Right lung (tissue), 5 donors: ENCODE results near the gene PANK2. TPM values are rescaled to one million over a fixed set of nuclear protein-coding genes. Genes with fewer than 3 reads are reported as not detected.
"Not testable (repeated sequence)": the region's sequence is repeated elsewhere in the genome, so short reads cannot be mapped to it uniquely, and the experiment has no call there.

Experiments
- DNase-seq, 2 donors: peaks; one replicate each; pipeline ENCODE4 v3.0.0-alpha.2; 2013
- polyA plus RNA-seq, 5 donors: library from polyadenylated mRNA; unstranded; fragments of 120-200 nt; gene quantifications; one replicate each; pipeline versions ENCODE4 v1.2.1 to v1.2.3, GENCODE V29; 2013; ENCODE audit warnings: inconsistent platforms in 1 of 5, low replicate concordance in 1 of 5; ENCODE audit not compliant: insufficient read length in 5 of 5, insufficient read depth in 1 of 5

The PANK2 gene
- polyA plus RNA-seq, 5 donors: 32.8 to 38.6 (median 37.0) TPM

DNA sequence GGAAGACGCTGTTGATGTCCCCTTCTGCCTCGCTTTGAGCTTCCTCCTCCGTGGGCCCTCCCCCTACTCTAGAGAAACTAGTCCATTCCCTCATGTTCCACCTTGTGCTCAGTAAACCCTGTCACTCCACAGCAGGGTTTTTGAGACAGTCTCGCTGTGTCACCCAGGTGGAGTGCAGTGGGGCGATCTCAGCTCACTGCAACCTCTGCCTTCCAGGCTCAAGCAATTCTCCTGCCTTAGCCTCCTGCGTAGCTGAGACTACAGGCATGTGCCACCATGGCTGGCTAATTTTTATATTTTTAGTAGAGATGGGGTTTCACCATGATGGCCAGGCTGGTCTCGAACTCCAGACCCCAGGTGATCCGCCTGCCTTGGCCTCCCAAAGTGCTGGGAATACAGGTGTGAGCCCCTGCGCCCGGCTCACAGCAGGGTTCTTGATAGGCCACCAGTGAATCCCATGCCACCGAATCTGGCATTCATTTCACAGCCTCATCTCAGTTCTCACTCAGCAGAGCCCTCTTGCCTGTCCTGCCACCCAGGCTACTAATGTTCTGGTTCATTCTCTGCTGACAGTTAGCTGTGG lies 36.0 kb downstream of the PANK2 start:
- DNase-seq: no peak

DNA sequence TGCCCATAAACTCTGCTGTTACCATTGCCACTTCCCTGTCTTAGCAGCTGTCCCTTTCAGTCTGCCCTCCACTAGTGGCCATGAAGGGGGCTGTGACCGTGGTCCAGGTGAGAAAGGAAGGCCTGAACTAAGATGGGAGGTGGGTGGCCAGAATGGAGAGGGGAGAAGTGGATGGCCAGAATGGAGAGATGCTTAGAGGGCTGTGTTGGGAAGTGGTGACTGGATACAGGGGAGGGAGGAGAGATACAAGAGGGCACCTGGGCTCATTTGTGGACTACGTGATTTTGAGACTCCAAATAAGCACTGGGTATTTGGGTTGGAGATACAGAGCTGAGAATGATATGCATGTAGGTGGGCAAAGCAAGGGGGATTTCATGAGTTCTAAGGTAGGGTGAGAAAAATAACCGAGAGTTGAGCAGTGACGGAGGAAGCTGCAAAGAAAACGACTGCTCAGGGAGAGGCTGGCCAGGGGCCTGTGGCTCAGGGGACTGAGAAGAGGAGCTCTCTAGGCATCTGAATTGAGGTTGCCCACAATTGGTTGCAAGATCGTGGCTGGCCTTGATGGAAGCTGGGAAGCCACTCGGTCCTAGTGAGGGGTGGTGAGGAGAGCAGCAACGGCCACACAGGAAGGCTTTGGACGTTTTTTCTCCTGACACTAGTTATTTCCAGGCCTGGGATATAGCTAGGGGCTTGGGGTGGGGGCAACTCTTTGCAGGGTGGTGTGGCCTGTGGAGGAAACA lies 36.9 kb downstream of the PANK2 start:
- DNase-seq: no peak

DNA sequence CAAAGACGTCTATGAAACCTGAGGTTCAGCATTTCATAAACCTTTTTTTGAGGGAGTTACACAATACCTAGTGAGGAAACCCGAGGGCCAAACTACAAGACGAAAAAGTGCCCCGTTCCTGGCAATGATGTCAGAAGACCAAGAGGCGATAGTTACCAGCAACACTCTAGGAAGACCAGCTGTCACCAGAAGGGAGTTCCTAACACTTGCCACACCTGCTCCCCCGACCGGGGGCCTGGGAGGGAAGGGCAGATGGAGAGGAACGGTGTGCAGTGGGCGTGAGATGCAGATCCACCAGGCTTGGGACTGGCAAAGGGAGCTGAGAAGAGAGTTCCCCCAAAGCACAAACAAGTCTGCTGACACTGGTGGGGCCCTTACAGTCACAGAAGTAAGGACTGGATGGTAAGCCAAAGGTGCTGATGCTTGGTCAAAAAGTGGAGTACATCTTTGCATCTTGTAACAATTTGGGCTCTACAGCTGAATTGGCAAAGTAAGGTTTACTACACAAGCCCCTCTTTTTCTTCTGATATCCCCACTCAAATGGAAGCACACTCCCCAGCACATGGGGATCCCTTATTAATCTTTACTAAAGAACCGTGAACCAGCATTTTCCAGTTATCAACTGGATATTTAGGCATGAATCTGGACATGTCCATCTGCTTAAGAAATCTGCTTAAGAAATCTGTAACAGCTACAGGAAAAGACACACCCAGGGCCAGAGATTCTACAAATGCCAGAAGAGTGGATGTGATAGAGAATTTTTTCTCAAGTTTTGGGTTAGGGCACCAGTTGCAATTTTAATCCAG lies 38.5 kb downstream of the PANK2 start:
- no peak for DNase-seq

DNA sequence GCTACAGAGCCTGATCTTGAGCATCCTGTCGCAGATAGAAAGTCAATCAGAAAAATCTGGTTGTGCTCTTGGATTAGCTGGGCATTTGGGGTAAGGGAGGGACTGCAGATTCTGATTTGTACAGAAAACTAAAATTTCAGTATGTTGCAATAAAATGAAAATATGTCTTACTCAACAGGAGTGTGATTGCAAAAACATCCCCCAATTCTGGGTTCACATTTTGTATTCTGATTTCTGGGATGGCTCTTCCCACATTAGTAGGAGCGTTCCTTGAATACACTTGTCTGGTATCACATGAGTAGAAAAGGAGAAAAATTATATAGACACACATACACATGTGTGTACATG lies 40.5 kb downstream of the PANK2 start:
- DNase-seq: no peak

DNA sequence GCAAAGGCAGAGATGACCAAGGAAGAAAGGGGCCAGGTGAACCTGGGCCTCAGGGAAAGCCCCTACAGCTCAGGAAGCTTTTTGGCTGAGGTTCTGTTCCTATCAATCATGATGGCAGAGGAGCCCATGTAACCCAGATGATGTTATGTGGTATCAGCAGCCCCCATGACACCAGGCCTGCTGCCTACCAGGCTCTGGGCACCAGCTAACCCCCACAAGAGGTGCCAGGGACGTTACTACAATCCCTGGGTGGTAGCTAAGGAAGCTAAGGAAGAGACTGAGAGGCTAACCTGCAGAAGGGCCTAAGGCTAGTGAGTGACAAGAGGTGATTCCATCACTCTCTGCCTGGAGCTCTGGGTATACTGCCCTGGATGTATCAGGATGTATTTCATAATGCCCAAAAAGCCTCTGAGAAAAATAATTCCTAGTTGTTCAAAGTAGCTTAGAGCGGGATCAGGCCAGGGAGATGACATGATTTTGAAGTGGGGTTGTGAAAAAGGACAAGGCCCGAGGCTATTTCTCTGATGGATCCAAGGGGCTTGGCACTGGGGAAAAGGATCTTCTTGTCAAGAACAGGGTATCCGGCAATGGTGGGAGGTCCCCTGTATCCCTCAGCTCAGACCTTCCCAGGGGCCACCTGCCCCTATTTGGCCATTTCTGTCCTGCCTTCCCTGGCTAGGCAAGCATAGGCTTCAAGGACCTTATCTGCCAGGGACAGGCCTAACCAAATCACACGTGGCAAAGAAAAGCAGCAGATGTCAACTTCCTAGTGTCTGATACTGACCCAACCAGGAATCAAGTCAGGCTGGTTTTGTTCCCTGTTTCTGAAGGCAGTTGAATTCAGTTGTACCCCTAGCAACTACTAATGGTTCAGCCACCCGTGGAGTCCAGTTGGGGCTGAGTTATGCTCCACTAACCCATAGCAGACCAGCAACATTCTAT lies 41.3 kb downstream of the PANK2 start:
- no peak for DNase-seq

DNA sequence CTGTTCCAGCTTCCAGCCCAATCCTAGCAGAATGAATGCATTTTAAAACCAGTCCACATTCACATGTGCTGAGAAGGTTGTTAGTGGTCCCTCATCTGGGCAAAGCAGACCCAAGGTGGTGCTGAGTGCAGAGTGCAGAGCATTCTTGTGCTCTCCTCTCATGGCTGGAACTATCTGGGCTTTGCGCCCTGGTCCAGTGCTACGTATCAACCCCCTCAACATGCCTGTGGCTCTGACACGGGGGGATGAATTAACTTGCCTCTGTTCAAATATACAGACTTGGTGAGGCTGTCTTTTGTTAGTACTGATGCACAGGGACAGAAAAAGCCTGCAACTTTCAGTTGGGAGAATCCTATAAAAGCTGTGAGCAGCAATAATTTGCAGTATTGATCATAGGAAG lies 42.5 kb downstream of the PANK2 start:
- DNase-seq: no peak

DNA sequence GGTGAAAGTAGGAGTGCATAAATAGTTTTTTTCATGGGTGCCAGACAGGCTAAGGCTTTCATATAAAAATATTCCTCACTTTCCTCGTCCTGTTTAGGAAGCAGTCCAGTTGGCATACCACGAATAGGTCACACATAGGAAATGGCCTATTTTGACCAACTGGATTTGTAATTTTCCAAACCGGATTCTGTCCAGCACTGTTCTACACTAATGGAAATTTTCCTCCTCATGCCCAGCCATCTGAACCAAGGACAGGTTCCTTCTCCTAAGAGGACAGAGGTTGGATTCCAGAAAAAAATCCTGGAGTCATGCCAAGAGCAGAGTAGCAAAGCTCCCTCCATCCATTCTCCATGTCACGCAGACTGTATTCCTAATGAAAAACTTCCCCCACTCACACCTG lies 43.1 kb downstream of the PANK2 start:
- no peak for DNase-seq

DNA sequence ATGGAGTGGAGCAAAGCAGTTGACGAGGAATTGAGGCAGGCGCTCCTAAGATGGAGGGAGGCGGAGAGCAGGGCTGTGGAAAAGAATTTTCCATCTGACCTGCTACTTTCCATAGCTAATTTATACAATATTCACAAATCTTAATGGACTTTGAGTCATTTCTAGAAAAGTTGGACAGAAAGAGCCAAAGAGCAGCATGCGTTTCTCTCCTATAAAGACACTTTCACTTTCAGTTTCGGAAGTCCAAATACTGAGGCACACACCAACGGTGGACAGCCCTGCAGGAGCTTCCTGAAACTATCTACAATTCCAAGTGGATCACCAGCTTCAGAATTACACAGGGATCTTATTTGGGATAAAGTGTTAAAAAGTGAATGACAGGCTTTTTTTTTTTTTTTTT lies 43.5 kb downstream of the PANK2 start:
- no peak for DNase-seq

DNA sequence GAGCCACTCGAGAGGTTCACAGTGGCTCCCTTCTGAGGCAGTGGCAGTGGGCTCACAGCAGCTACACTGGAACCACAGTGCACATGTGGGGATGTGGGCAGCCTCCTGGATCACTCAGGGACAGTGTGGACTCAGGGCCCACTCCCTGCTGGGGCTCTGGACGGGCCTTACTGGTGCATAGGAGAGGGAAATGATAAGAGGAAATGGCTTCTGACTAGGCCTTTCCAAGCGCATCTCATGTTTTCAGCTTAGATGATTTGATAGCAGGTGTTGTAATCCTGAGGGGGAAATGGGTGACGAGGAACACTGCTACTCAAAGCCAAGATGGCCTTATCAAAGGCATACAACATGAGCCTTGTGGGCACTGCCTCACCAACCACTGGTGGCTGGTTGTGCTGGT lies 44.0 kb downstream of the PANK2 start:
- no peak for DNase-seq

DNA sequence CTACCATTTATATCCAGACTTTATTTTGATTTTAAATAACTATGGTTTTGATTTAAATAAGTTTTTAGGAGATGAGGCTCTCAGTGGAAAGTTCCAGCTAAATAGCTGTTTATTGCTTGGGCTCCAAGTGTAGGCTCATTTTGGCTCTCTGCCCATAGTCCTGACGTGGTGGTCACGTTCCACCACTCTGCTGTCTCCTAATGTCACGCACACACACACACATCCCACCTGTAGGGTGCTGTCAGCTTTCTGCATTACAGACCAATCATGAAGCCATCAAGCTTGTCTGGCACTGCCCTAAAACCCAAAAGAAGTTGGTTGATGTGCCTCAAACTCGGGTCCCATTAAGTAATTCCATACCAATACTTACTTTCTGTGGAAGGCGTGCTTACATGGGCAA lies 45.4 kb downstream of the PANK2 start:
- DNase-seq: no peak

DNA sequence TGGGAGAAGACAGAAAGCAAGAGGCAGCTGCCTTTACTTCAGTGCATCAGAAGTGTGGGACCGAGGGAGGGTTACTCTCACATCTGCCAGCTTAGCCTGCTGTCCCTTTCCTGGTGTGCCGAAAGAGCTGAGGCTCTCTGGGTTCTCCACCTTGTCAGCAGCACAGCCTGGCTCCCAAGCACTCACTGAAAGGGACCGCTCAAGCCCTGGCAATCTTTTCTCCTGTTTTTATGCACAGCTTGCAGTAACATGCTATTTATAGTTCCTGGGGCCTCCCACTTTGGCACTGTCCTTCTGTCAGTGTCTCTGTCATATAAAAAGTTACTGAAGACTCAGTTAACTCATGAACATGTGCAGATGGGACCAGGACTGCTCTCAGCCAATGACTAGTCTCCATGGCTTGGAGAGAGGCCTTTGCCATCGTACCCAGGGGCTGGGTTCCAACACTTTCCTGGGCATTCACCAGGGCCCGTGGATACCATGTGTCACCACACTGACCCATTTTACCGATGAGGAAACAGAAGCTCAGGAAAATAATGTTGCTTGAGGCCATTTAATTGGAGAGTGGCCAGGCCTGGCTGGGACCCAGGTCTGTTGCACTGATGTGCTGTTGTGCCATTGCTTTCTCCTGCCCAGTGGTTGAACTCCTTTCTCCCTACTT lies 46.2 kb downstream of the PANK2 start:
- peak; percentile 50 to 61 for DNase-seq

DNA sequence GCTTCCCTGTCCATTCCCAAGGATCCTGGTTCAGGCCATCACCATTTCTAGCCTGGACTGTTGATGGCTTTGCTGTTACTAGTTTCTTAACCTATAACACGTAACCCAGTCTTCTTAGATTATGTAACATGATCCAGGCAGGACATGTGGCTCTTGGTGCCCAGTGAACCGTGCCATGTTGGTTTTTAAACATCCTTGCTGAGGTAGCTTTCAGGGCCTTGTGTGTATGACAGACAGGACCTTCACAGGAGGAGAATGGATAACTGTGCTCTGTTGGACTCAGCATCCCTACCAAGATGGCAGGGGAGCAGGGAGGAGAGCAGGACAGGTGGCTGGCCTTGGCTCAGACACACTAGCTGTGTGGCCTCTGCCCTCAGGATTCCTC lies 46.8 kb downstream of the PANK2 start:
- no peak for DNase-seq

DNA sequence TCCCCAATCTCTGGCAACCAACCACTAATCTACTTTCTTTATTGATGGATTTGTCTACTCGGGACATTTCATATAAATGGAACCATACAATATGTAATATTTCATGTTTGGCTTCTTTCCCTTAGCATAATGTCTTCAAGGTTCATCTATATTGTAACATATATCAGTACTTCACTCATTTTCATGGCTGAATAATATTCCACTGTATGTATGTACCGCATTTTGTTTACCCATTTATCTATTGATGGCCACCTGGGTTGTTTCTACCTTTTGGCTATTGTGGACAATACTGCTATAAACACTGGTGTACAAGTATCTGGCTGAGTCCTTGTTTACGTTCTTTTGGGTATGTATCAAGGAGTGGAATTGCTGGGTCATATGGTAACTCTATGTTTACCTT lies 48.4 kb downstream of the PANK2 start:
- no peak for DNase-seq

DNA sequence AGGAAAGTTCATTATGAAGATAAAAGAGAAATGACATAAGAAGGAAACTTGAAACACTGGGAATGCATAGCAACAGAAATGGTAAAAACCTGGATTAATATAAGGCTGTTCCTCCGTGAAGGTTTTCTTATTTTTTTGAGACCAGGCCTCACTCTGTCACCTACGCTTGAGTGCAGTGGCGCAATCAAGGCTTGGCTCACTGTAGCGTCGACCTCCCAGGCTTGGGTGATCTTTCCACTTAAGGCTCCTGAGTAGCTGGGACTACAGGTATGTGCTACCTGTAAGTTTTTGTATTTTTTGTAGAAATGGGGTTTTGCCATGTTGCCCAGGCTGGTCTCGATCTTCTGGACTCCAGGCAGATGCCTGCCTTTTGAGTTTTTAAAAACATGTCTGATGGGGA lies 51.7 kb downstream of the PANK2 start:
- no peak for DNase-seq

DNA sequence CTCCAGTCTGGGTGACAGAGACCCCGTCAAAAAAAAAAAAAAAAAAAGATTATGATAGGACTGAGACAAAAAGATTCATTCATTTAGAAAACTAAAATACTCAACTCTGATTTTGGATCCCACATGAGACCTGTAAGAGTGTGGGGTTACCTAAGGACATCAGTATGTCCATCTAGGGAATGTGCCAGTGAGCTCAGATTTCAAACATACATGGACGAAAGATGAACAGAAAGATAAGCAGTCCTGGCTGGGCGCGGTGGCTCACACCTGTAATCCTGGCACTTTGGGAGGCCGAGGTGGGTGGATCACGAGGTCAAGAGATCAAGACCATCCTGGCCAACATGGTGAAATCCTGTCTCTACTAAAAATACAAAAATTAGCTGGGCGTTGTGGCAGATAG lies 57.5 kb downstream of the PANK2 start:
- DNase-seq: not testable (repeated sequence)

DNA sequence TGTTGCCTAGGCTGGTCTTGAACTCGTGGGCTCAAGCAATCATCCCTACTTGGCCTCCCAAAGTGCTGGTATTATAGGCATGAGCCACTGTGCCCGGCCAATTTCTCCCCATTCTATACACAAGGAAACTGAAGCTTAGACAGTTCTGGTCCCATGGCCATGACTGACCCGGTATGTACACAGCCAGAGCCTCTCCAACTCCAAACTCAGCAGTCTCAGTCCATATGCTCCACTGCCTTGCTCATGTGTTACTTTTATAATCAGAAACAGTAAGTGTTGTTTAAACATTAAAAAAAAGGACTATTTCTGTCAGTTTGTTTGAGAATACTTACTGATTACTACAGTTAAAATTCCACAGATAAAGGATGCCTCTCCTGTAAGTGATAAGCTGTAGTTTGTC lies 75.5 kb downstream of the PANK2 start:
- DNase-seq: no peak

DNA sequence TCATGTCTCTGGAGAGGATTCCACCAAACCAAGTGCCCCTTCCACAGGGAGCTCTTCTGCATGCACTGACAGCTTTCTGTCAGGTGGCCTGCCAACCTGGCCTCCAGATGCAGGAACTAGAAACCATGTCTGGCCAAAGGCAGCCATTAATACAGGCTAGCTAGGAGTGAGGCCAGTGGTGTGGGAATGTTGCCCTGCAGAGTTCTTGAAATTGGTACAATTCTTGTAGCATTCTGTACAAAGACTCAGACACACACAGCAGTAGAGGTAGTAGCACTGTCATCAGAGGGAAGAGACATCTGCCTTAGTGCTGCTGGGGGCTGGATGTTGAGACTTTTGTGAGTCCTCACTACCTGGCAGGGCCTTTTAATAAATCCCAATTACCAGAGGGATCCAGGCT lies 77.4 kb downstream of the PANK2 start:
- no peak for DNase-seq

DNA sequence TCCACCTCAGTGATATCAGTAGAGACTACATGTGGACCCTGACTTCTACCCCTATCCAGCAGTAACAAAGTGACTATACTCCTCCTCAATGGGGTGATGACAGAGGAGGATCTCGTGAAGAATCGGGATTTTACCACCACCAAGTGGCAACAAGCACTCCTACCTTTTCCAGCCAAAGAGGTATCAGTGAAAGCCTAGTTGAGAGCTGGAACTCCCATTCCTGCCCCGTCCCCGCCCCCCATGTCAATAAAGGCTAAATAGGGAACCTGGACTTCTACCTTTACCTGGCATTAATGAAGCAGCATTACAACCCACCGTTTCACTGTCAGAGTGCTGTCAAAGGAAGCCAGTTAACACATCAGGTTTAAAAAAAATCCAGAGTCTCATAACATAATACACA lies 80.8 kb downstream of the PANK2 start:
- no peak for DNase-seq

DNA sequence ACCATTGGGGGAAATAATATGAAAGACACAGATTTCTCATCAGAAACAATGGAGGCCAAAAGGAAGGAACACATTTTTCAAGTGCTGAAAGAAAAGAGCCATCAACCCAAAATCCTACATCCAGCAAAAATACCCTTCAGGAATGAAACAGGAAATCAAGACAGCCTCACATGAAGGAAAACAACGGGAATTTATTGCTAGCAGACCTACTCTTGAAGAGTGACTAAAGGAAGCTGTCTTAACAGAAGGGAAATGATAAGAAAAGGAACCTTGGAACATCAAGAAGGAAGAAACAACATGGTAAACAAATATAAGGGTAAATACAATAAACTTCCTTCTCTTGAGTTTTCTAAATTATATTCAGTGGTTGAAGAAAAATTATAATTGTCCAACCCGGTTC lies 82.0 kb downstream of the PANK2 start:
- DNase-seq: no peak

DNA sequence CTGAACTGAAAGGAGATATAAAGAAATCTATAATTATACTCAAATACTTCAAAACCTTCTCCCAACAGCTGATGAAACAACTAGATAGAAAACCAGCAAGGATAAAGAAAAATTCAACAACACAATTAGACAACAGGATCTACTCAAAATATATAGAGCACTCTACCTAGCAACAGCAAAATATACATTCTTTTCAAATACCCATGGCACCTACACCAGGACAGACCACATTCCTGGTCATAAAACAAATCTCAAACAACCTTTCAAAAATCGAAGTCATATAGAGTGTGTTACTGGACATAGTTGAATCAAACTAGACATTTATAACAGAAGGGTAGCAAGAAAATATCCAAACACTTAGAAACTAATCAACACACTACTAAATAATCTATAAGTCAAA lies 83.0 kb downstream of the PANK2 start:
- no peak for DNase-seq

DNA sequence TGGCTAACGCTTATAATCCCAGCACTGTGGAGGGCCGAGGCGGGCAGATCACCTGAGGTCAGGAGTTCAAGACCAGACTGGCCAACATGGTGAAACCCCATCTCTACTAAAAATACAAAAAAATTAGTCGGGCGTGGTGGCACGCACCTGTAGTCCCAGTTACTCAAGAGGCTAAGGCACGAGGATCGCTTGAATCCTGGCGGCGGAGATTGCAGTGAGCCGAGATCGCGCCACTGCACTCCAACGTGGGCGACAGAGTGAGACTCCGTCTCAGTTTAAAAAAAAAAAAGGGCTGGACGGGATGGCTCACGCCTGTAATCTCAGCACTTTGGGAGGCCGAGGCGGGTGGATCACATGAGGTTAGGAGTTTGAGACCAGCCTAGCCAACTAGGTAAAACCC lies 83.4 kb downstream of the PANK2 start:
- DNase-seq: not testable (repeated sequence)

DNA sequence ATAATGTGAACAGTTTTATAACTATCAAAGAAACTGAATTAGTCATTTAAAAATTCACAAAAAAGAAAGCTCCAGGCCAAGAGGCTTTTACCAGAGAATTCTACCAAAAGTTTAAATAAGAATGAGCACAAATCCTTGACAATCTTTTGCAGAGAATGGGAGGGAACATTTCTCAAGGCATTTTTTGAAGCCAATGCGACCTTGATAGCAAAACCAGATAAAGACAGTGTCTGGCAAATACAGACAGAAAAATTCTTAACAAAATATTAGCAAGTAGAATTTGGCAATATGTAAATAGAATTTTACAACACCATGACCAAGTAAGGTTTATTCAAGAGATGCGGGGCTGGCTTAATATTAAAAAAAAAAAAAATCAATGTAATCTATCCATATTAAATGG lies 84.5 kb downstream of the PANK2 start:
- DNase-seq: no peak
